ENCODE measurements around the gene PSMC3IP.

DNA sequence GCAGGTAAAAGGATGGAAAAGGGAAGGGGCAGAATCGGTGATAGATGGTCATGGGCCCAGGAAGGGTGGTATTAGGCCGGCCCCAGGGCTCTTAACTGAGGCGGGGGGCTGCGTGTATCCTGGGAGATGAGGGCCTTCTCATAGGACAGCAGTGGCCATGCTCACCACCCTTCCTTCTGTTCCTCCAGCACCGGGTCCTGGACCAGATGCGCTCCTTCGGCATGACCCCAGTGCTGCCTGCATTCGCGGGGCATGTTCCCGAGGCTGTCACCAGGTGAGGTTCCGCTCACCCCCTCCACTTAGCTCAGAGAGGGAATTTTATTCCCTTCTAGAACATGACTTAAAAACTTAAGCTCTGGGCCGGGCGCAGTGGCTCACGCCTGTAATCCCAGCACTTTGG lies 39.0 kb downstream of the PSMC3IP start:
- TF ChIP-seq CTCF (IDR thresholded peaks at IDR 0.05) (no peak), POLR2A (IDR thresholded peaks at IDR 0.05) (no peak)

All from tibial nerve (tissue), 3 donors.